Parathyroid adenoma (tissue), 2 donors: ENCODE results near the gene EMILIN1.
"Not testable (repeated sequence)": the region's sequence is repeated elsewhere in the genome, so short reads cannot be mapped to it uniquely, and the experiment has no call there.

ENCODE experiments used
- H2AFZ ChIP-seq: fragments of 300-600 bp; sonication (generic); one replicate; pipeline ENCODE4 v1.7.0; 2017; ENCODE audit warnings: antibody characterized with exemption, mild to moderate bottlenecking
- H3K27ac ChIP-seq: fragments of 300-600 bp; sonication (generic); one replicate; pipeline ENCODE4 v1.7.0; 2017
- H3K27me3 ChIP-seq: fragments of 300-600 bp; sonication (generic); one replicate; pipeline ENCODE4 v1.7.0; 2017; ENCODE audit warnings: low read length; ENCODE audit not compliant: control insufficient read depth, insufficient read depth
- H3K36me3 ChIP-seq: fragments of 300-600 bp; sonication (generic); one replicate; pipeline ENCODE4 v1.7.0; 2017; ENCODE audit warnings: low read length; ENCODE audit not compliant: control insufficient read depth, insufficient read depth
- H3K4me1 ChIP-seq: fragments of 300-600 bp; sonication (generic); one replicate; pipeline ENCODE4 v1.7.0; 2017; ENCODE audit warnings: control low read depth
- H3K4me2 ChIP-seq: fragments of 300-600 bp; sonication (generic); one replicate; pipeline ENCODE4 v1.7.0; 2017; ENCODE audit warnings: low read length
- H3K4me3 ChIP-seq: fragments of 300-600 bp; sonication (generic); one replicate; pipeline ENCODE4 v1.7.0; 2017; ENCODE audit warnings: low read depth, low read length
- H3K79me2 ChIP-seq: fragments of 300-600 bp; sonication (generic); one replicate; pipeline ENCODE4 v1.7.0; 2017; ENCODE audit warnings: control low read depth
- H3K9ac ChIP-seq: fragments of 300-600 bp; sonication (generic); one replicate; pipeline ENCODE4 v1.7.0; 2017; ENCODE audit warnings: mild to moderate bottlenecking
- H3K9me3 ChIP-seq: fragments of 300-600 bp; sonication (generic); one replicate; pipeline ENCODE4 v1.7.0; 2017; ENCODE audit warnings: low read length; ENCODE audit not compliant: control insufficient read depth
- CTCF ChIP-seq: fragments of 300-600 bp; sonication (generic); IDR thresholded peaks from one replicate; pipeline ENCODE4 v1.7.0; 2017; ENCODE audit warnings: antibody characterized with exemption, mild to moderate bottlenecking
- donor health status: primary hyperparathyroidism.

Gene EMILIN1

GRCh38 chr2:27073782-27074181, 4.6 kb upstream of the EMILIN1 start:
- Histone ChIP-seq H3K36me3 (no peaks in the 10 kb centered on the region), H3K79me2 (peaks cover 19% of the 10 kb centered on the region), H3K4me1 (peaks cover 12% of the 10 kb centered on the region), H2AFZ (no peak overlapping the region), H3K27me3 (no peaks in the 10 kb centered on the region), H3K9me3 (no peaks in the 10 kb centered on the region), H3K4me3 (no peak overlapping the region), H3K4me2 (no peak overlapping the region), H3K27ac (peak overlapping the region; percentile 36), H3K9ac (no peak overlapping the region)
- TF ChIP-seq CTCF = no peak

- H3K4me2 ChIP-seq = no peak overlapping the region
- no peak overlapping the region for H3K9ac ChIP-seq
- TF ChIP-seq CTCF = no peak
- peaks cover 6% of the 10 kb centered on the region for H3K4me1 ChIP-seq
- peaks cover 8% of the 10 kb centered on the region for H3K79me2 ChIP-seq
- no peak overlapping the region for H3K4me3 ChIP-seq
- H3K27ac ChIP-seq = no peak overlapping the region
- H3K27me3 ChIP-seq = no peaks in the 10 kb centered on the region
- H2AFZ ChIP-seq = no peak overlapping the region
- no peaks in the 10 kb centered on the region for H3K36me3 ChIP-seq
- H3K9me3 ChIP-seq = no peaks in the 10 kb centered on the region
Measured at GRCh38 chr2:27074738-27075565, 3.5 kb upstream of the EMILIN1 start.

- not testable (repeated sequence) for H2AFZ ChIP-seq, H3K27me3 ChIP-seq, H3K36me3 ChIP-seq, H3K4me3 ChIP-seq, H3K27ac ChIP-seq, H3K4me2 ChIP-seq, H3K9ac ChIP-seq, H3K9me3 ChIP-seq, H3K79me2 ChIP-seq, H3K4me1 ChIP-seq
Measured at GRCh38 chr2:27075566-27075871, 2.9 kb upstream of the EMILIN1 start.

- no peaks in the 10 kb centered on the region for H3K9me3 ChIP-seq
- H3K79me2 ChIP-seq = no peaks in the 10 kb centered on the region
- H3K27me3 ChIP-seq = no peaks in the 10 kb centered on the region
- no peak overlapping the region for H3K4me2 ChIP-seq
- peaks cover under 1% of the 10 kb centered on the region for H3K4me1 ChIP-seq
- no peak overlapping the region for H3K4me3 ChIP-seq
- no peak for TF ChIP-seq CTCF
- no peak overlapping the region for H3K27ac ChIP-seq
- H2AFZ ChIP-seq = no peak overlapping the region
- no peaks in the 10 kb centered on the region for H3K36me3 ChIP-seq
- no peak overlapping the region for H3K9ac ChIP-seq
Measured at GRCh38 chr2:27076323-27076722, 2.1 kb upstream of the EMILIN1 start.

GRCh38 chr2:27077231-27077630, 1.2 kb upstream of the EMILIN1 start:
- Histone ChIP-seq H3K4me3 (no peak overlapping the region), H3K9ac (no peak overlapping the region), H3K27ac (no peak overlapping the region), H3K79me2 (no peaks in the 10 kb centered on the region), H3K4me2 (no peak overlapping the region), H3K36me3 (no peaks in the 10 kb centered on the region), H3K4me1 (peaks cover 5% of the 10 kb centered on the region), H2AFZ (no peak overlapping the region), H3K9me3 (no peaks in the 10 kb centered on the region), H3K27me3 (no peaks in the 10 kb centered on the region)
- no peak for TF ChIP-seq CTCF
